Right lobe of liver (tissue), 4 donors: ENCODE results near the gene DIP2C.

Experiments
- POLR2A ChIP-seq: fragments of 450-650 bp; IDR thresholded peaks from one replicate; pipeline ENCODE4 v1.6.1; 2017; ENCODE audit warnings: antibody characterized with exemption, mild to moderate bottlenecking
- TF ChIP-seq, protein P1 (sequence below), 4 donors: fragments of 200-600 bp in 3 of 4; fragments of 450-650 bp in 1 of 4; IDR thresholded peaks; one replicate each; pipeline versions ENCODE4 v1.5.1 to v1.8.0; 2016 to 2022; ENCODE audit warnings: antibody characterized with exemption in 4 of 4, mild to moderate bottlenecking in 2 of 4
- donor health status: DM: no; HTN: no; CAD: no.
- donor health status: DM: no; HTN: no; CAD: no.
- donor health status: DM: no; HTN: yes; CAD: no.

GRCh38 chr10:367636-368035 lies 321.8 kb downstream of the DIP2C start:
- TF ChIP-seq POLR2A: no peak
- TF ChIP-seq, protein P1, sequence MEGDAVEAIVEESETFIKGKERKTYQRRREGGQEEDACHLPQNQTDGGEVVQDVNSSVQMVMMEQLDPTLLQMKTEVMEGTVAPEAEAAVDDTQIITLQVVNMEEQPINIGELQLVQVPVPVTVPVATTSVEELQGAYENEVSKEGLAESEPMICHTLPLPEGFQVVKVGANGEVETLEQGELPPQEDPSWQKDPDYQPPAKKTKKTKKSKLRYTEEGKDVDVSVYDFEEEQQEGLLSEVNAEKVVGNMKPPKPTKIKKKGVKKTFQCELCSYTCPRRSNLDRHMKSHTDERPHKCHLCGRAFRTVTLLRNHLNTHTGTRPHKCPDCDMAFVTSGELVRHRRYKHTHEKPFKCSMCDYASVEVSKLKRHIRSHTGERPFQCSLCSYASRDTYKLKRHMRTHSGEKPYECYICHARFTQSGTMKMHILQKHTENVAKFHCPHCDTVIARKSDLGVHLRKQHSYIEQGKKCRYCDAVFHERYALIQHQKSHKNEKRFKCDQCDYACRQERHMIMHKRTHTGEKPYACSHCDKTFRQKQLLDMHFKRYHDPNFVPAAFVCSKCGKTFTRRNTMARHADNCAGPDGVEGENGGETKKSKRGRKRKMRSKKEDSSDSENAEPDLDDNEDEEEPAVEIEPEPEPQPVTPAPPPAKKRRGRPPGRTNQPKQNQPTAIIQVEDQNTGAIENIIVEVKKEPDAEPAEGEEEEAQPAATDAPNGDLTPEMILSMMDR (IDR thresholded peaks at IDR 0.05): no peak
